ENCODE data around the gene LKAAEAR1. TPM values are rescaled to one million over a fixed set of nuclear protein-coding genes. Genes with fewer than 3 reads are reported as not detected.
"Not testable (repeated sequence)": the region's sequence is repeated elsewhere in the genome, so short reads cannot be mapped to it uniquely, and the experiment has no call there.

LKAAEAR1 gene
- total RNA-seq, 1 experiment from 2014 or later: 0.24 TPM

DNA sequence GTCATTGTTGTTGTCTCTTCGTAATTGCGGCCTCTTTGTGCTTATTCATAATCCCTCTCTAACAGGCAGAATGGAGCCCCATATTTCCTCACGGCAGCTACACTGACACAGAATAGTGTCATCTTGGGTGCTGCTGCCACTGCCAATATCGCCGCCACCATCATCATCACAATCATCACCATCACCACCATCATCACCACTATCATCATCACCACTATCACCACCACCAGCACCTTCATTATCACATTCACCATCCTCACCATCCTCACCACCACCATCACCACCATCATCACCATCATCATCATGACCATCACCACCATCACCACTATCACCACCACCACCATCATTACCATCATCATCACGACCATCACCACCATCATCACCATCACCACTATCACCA is 12.3 kb upstream of the LKAAEAR1 start:
- Histone ChIP-seq H3K4me3 (no peak overlapping the region), H3K4me1 (replicated peaks) (no peaks in the 10 kb centered on the region), H3K36me3 (no peaks in the 10 kb centered on the region), H3K9me3 (replicated peaks) (no peaks in the 10 kb centered on the region; the same call in 1 of the 2 replicates), H3K27ac (no peak overlapping the region), H3K27me3 (replicated peaks) (peaks cover 16% of the 10 kb centered on the region)
- no peak for DNase-seq (ENCODE audit: low read depth in 1 of 2, low spot score in 2 of 2)

DNA sequence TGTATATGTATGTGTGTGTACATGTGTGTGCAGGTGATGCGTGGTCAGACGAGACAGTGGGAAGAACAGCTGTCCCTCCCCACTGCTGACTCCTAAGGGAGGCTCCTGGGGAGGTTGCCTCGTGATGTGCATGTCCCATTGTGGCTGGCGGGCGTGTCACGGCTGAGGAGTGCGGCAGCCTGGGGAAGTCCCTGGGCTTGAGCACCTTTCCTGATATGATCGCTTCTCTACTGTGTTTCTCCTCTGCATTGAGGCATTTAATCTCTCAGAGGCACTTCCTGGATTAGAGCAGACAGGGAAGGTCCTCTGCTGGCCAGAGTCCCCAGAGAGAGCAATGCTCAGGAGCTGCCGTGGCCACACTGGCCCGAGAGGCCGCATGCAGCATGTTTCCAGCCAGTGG is 11.7 kb upstream of the LKAAEAR1 start:
- Histone ChIP-seq H3K4me3 (no peak overlapping the region), H3K27ac (no peak overlapping the region), H3K9me3 (replicated peaks) (no peaks in the 10 kb centered on the region; the same call in 1 of the 2 replicates), H3K4me1 (replicated peaks) (no peaks in the 10 kb centered on the region), H3K36me3 (no peaks in the 10 kb centered on the region), H3K27me3 (replicated peaks) (peaks cover 10% of the 10 kb centered on the region)
- no peak for DNase-seq (ENCODE audit: low read depth in 1 of 2, low spot score in 2 of 2)

DNA sequence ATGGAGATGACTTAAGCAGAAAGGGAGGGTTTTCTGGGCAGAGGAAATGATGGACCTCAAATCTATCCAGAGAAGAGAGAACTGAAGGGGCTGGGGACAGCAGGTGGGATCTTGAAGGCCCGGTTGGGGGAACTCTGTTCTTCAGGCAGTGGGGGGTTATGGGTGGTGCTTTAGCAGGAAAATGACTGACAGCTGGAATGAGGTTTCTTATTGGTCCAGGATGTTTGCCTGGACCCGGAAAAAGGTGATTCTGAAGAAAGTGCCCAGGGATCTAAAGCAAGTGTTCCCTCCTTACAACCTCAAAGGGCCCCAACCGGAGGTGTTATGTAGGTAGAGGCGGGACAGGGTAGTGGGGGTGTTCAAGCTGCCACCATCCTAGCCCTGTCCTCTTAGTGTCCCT is 11.3 kb upstream of the LKAAEAR1 start:
- Histone ChIP-seq H3K9me3 (replicated peaks) (no peaks in the 10 kb centered on the region; the same call in 1 of the 2 replicates), H3K36me3 (no peaks in the 10 kb centered on the region), H3K4me3 (no peak overlapping the region), H3K27me3 (replicated peaks) (peaks cover 5% of the 10 kb centered on the region), H3K4me1 (replicated peaks) (no peaks in the 10 kb centered on the region), H3K27ac (no peak overlapping the region)
- no peak for DNase-seq (ENCODE audit: low read depth in 1 of 2, low spot score in 2 of 2)

DNA sequence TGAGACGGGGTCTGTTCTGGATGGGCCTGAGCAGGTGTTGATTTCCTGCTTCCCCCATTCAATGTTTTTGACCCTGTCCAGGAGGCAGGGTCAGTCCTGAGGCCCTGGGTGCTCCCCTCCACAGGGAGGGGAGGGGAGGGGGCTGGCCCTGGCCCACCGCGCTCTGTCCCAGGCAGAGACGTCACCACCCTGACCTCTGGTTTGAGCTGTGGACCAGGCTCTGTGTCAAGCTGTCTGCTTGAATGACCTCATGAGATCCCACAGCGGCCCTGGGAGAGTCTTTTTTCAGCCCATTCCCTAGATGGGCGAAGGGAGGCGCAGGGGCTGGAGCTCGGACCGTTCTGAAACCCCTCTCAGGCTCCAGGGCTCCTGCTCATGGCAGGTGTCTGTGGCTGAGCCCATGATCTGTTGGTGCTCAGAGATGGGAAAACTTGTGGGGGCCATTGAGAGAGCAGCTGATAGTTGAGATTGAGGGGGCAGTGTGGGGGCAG is 8.9 kb upstream of the LKAAEAR1 start:
- Histone ChIP-seq H3K9me3 (replicated peaks) (peaks cover under 1% of the 10 kb centered on the region; the same call in 1 of the 2 replicates), H3K4me1 (replicated peaks) (no peaks in the 10 kb centered on the region), H3K36me3 (no peaks in the 10 kb centered on the region), H3K4me3 (no peak overlapping the region), H3K27ac (no peak overlapping the region), H3K27me3 (replicated peaks) (peaks cover 8% of the 10 kb centered on the region)
- no peak for DNase-seq (ENCODE audit: low read depth in 1 of 2, low spot score in 2 of 2)

DNA sequence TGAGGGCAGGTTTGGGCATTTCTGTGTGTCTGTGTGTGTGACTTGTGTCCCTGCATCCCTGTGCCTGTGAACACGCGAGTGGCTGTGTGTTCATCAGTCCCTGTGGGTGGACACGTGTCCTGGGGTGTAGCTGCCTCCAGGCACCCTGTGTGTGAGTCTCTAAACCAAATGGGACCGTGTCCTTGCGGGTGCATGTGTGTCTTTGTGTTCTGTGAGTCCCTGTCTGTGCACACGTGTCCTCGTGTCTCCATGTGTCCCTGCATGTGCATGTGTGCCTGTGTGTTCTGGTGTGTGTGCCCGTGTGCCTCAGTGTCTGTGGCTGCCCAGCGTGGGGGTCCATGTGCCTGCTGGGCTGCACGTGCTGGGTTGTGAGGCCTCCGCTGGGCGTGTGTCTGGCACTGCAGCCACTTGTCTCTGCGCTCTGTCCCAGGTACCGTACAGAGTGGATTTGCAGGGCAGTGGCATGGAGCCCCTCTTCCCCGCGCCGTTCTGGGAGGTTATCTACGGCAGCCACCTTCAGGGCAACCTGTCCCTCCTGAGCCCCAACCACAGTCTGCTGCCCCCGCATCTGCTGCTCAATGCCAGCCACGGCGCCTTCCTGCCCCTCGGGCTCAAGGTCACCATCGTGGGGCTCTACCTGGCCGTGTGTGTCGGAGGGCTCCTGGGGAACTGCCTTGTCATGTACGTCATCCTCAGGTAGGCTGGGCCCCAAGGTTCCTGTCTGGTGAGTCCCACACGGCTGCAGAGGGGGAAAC is 8.2 kb upstream of the LKAAEAR1 start:
- Histone ChIP-seq H3K4me1 (replicated peaks) (no peaks in the 10 kb centered on the region), H3K9me3 (replicated peaks) (peaks cover 6% of the 10 kb centered on the region), H3K27me3 (replicated peaks) (peaks cover 8% of the 10 kb centered on the region), H3K4me3 (no peak overlapping the region), H3K27ac (no peak overlapping the region), H3K36me3 (no peaks in the 10 kb centered on the region)
- DNase-seq (ENCODE audit: low read depth in 1 of 2, low spot score in 2 of 2): no peak

DNA sequence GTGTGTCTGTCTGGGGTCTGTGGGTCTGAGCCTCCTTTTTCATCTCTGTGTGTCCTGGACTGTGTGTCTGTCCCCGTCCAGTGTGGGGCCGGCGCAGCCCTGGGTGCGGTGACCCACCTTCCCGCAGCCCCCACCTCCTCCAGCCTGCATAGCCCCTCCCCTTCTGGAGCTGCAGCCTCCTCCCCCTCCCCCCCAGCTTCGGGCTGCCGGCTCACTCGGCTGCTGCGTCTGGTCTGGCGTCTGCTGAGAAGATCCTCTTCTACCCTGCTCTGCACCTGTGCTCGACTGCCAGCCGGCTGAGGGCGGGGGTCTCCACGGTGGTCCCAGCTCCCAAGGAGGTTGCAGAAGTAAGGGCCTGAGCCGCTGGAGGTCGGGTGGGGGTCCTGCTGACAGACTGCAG is 7.6 kb upstream of the LKAAEAR1 start:
- Histone ChIP-seq H3K27ac (no peak overlapping the region), H3K4me1 (replicated peaks) (no peaks in the 10 kb centered on the region), H3K36me3 (no peaks in the 10 kb centered on the region), H3K9me3 (replicated peaks) (peaks cover 6% of the 10 kb centered on the region), H3K27me3 (replicated peaks) (peaks cover 8% of the 10 kb centered on the region), H3K4me3 (no peak overlapping the region)
- DNase-seq (ENCODE audit: low read depth in 1 of 2, low spot score in 2 of 2): no peak

DNA sequence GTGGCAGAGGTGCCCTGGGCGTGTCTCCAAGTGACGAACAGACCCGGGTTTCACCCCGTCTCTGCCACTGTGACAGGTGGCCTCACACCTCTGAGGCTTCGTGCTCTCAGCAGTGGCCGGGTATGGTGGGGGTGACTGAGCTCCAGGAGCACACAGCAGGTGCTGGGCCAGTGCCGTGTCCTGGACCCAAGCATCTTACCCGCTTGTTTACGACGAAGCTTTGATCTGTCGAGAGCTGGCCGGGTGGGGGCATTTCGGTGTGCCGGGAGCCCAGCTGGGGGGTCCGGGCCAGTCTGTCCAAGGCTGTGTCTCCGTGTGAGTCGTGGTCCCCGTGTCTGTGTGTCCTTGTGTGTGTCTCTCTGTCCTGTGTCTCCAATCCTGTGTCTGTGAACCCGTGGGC is 7.1 kb upstream of the LKAAEAR1 start:
- no peak overlapping the region for H3K27ac ChIP-seq
- no peaks in the 10 kb centered on the region for H3K36me3 ChIP-seq
- no peaks in the 10 kb centered on the region for H3K4me1 ChIP-seq (replicated peaks)
- peaks cover 10% of the 10 kb centered on the region for H3K27me3 ChIP-seq (replicated peaks)
- H3K9me3 ChIP-seq (replicated peaks): peaks cover 6% of the 10 kb centered on the region
- no peak for DNase-seq (ENCODE audit: low read depth in 1 of 2, low spot score in 2 of 2)
- H3K4me3 ChIP-seq: no peak overlapping the region

DNA sequence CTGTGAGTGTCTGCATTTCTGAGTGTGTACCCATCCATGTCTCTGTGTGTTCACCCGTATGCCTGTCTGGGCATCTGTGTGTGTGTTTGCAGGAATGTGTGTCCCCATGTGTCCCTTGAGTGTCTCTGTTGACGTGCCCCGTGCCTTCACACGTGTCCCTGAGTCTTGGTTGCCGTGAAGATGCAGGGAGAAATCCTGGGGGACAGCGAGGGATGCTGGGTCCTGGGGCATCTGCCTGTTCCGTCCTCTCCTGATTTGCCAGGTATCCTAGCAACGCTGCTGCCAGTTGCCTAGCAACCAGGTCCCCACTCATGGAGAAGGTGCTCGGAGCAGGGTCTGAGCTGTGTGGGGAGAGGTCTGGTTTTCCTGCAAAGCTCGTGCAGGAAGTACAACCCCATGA is 6.0 kb upstream of the LKAAEAR1 start:
- Histone ChIP-seq H3K36me3 (no peaks in the 10 kb centered on the region), H3K4me3 (no peak overlapping the region), H3K27ac (no peak overlapping the region), H3K4me1 (replicated peaks) (no peaks in the 10 kb centered on the region), H3K9me3 (replicated peaks) (peaks cover 6% of the 10 kb centered on the region), H3K27me3 (replicated peaks) (peaks cover 20% of the 10 kb centered on the region)
- DNase-seq (ENCODE audit: low read depth in 1 of 2, low spot score in 2 of 2): no peak

DNA sequence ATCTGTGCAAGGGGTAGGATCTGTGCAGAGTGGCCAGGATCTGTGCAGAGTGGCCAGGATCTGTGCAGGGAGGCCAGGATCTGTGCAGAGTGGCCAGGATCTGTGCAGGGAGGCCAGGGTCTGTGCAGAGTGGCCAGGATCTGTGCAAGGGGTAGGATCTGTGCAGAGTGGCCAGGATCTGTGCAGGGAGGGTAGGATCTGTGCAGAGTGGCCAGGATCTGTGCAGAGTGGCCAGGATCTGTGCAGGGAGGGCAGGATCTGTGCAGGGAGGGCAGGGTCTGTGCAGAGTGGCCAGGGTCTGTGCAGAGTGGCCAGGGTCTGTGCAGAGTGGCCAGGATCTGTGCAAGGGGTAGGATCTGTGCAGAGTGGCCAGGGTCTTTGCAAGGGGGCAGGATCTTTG is 4.4 kb upstream of the LKAAEAR1 start:
- H3K27me3 ChIP-seq (replicated peaks): peaks cover 36% of the 10 kb centered on the region
- not testable (repeated sequence) for DNase-seq (ENCODE audit: low read depth in 1 of 2, low spot score in 2 of 2); H3K4me1 ChIP-seq (replicated peaks); H3K36me3 ChIP-seq; H3K4me3 ChIP-seq; H3K27ac ChIP-seq; H3K9me3 ChIP-seq (replicated peaks)

DNA sequence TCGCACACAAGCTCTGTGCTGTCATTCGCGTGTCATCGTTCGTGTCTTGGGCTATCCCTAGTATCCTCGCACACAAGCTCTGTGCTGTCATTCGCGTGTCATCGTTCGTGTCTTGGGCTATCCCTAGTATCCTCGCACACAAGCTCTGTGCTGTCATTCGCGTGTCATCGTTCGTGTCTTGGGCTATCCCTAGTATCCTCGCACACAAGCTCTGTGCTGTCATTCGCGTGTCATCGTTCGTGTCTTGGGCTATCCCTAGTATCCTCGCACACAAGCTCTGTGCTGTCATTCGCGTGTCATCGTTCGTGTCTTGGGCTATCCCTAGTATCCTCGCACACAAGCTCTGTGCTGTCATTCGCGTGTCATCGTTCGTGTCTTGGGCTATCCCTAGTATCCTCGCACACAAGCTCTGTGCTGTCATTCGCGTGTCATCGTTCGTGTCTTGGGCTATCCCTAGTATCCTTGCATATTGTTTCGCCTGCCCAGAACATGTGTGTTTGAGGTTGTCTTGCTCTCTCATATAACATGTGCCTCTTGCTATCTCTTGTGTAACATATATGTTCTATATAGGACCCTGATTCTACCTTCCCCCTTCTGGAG is 3.1 kb upstream of the LKAAEAR1 start:
- H3K27me3 ChIP-seq (replicated peaks): peaks cover 44% of the 10 kb centered on the region
- not testable (repeated sequence) for H3K36me3 ChIP-seq; DNase-seq (ENCODE audit: low read depth in 1 of 2, low spot score in 2 of 2); H3K9me3 ChIP-seq (replicated peaks); H3K27ac ChIP-seq; H3K4me3 ChIP-seq
- peaks cover 15% of the 10 kb centered on the region for H3K4me1 ChIP-seq (replicated peaks)

DNA sequence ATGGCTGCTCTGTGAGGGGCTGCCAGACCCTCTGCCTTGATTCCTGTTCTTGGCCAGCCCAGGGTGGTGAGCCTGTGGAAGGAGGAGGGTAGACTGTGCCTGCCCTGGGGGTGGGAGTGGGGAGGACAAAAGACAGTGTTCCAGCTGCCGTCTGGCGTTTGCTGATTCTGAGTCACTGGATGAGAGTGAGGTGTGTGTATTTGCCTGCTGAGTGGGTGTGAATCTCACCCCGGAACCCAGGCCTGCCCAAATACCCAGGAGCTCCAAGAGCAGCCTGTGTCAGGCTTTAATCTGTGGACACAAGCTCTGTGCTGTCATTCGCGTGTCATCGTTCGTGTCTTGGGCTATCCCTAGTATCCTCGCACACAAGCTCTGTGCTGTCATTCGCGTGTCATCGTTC is 2.6 kb upstream of the LKAAEAR1 start:
- Histone ChIP-seq H3K9me3 (replicated peaks) (peaks cover 6% of the 10 kb centered on the region), H3K4me3 (no peak overlapping the region), H3K27ac (no peak overlapping the region), H3K36me3 (no peaks in the 10 kb centered on the region; the same call in 1 of the 2 replicates), H3K27me3 (replicated peaks) (peaks cover 44% of the 10 kb centered on the region), H3K4me1 (replicated peaks) (peaks cover 15% of the 10 kb centered on the region)
- DNase-seq (ENCODE audit: low read depth in 1 of 2, low spot score in 2 of 2): no peak

DNA sequence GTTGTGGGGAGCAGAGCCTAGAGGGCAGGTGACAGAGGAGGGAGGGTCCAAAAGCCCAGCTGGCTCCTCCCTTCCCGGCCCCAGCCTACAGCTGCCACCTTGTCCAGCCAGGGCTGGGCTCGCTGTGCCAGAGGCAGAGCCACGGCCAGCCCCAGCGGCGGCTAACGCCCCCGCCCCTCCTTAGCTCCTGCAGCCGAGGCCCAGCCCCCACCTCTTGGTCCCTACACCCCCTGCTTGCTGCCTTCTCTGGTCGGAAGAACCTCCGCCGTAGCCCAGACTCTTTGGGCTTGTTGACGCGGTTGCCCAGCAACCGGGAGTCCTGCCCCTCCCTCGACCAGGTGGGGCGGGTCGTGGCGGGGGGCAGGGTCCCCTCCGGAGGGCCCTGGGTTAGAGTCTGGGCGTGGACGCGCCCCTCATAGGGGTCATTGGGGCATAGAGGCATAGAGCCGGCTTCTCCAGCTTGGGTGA is 521 bp upstream of the LKAAEAR1 start:
- DNase-seq (ENCODE audit: low read depth in 1 of 2, low spot score in 2 of 2): no peak
- H3K36me3 ChIP-seq: no peaks in the 10 kb centered on the region; the same call in 1 of the 2 replicates
- H3K27me3 ChIP-seq (replicated peaks): peaks cover 43% of the 10 kb centered on the region
- peaks cover 6% of the 10 kb centered on the region for H3K9me3 ChIP-seq (replicated peaks)
- H3K4me3 ChIP-seq: no peak overlapping the region
- no peak overlapping the region for H3K27ac ChIP-seq
- H3K4me1 ChIP-seq (replicated peaks): peaks cover 19% of the 10 kb centered on the region

DNA sequence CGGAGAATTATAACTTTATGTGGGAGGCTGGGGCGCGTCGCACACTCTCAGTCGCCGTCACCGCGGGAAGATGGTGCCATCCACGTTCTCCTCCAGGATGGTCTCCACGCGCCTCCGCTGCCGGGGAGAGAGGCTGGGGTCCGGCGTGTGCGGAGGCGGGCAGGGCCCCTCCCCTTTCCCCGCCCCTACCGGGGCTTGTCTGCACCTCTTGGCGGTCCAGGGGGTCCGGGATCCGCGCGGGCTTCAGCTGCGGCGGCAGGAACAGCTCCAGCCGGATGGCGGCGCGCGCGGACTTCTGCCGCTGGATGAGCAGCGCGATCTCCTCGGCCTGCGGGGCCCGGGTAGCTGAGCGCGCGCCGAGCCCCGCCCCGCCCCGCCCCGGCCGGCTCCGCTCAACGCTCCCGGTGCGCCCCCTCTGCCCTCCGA is 807 bp downstream of the LKAAEAR1 start:
- Histone ChIP-seq H3K4me1 (replicated peaks) (peaks cover 32% of the 10 kb centered on the region), H3K27me3 (replicated peaks) (peaks cover 36% of the 10 kb centered on the region), H3K36me3 (no peaks in the 10 kb centered on the region; the same call in 1 of the 2 replicates), H3K4me3 (peak overlapping the region; percentile 35), H3K27ac (no peak overlapping the region), H3K9me3 (replicated peaks) (peaks cover 6% of the 10 kb centered on the region)
- peak; percentile 59 to 80 for DNase-seq (ENCODE audit: low read depth in 1 of 2, low spot score in 2 of 2)

DNA sequence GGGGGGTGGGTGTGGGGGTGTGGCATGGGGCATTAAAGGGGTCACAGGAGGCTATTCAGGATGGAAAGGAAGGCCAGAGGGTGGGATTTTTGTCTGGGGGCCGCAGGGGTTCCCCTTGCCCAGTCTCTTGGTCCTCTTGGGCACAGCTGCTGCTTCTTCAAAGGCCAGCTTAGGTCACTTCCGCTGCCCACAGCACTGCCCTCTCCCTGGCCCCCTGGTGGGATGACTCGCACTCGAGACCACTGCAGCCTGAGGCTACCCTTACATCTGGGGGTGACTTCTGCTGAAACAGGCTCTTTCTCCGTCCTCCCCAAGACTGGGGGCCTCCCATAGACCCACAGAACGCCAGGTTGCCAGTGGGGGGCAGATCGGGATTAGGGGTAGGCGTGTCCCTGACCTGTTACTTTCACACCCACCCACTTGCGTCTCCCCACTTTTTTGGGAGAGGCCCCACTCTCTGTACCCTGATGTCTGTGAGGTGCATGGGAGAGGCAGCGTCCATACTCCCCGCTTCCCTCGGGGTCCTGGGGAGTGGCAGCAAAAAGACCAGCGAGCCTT is 1.3 kb downstream of the LKAAEAR1 start:
- Histone ChIP-seq H3K4me1 (replicated peaks) (peaks cover 37% of the 10 kb centered on the region), H3K9me3 (replicated peaks) (peaks cover 4% of the 10 kb centered on the region), H3K4me3 (peak overlapping the region; percentile 35), H3K36me3 (no peaks in the 10 kb centered on the region; the same call in 1 of the 2 replicates), H3K27me3 (replicated peaks) (peaks cover 36% of the 10 kb centered on the region), H3K27ac (no peak overlapping the region)
- DNase-seq (ENCODE audit: low read depth in 1 of 2, low spot score in 2 of 2): no peak

All from SJSA1 (cell line).